GM23338 (cell line): ENCODE results near the gene PSMG1. TPM values are rescaled to one million over a fixed set of nuclear protein-coding genes. Genes with fewer than 3 reads are reported as not detected.

ENCODE experiments used
- ATAC-seq: fragments of 200-7000 bp; cut with Tn5 transposase; 3 replicates; pipeline ENCODE4 v1.9.1; 2020
- DNase-seq: peaks from one replicate; pipeline ENCODE4 v3.0.0-alpha.2; 2015; ENCODE audit warnings: low spot score
- H2AFZ ChIP-seq: fragments of 200-600 bp; sonication (generic); 2 replicates; pipeline ENCODE4 v1.8.0; 2016; ENCODE audit warnings: antibody characterized with exemption, mild to moderate bottlenecking, moderate library complexity
- H3F3A ChIP-seq: fragments of 200-600 bp; sonication (generic); replicated peaks from 2 replicates; pipeline ENCODE4 v1.8.0; 2017; ENCODE audit warnings: antibody characterized with exemption, mixed run types, low read depth
- H3K27ac ChIP-seq: fragments of 200-600 bp; sonication (generic); 2 replicates; pipeline ENCODE4 v1.6.1; 2016; ENCODE audit warnings: low read depth
- H3K27me3 ChIP-seq: fragments of 200-600 bp; sonication (generic); 2 replicates; pipeline ENCODE4 v1.8.0; 2016; ENCODE audit warnings: mild to moderate bottlenecking, mixed run types, moderate library complexity; ENCODE audit not compliant: insufficient read depth
- H3K36me3 ChIP-seq: fragments of 200-600 bp; sonication (generic); 2 replicates; pipeline ENCODE4 v1.8.0; 2016; ENCODE audit warnings: mild to moderate bottlenecking; ENCODE audit not compliant: insufficient read depth
- H3K4me1 ChIP-seq: fragments of 200-600 bp; sonication (generic); 2 replicates; pipeline ENCODE4 v1.8.0; 2016; ENCODE audit warnings: mild to moderate bottlenecking, moderate library complexity; ENCODE audit not compliant: insufficient read depth
- H3K4me2 ChIP-seq: fragments of 200-600 bp; sonication (generic); 2 replicates; pipeline ENCODE4 v1.7.1; 2017; ENCODE audit warnings: mixed run types
- H3K4me3 ChIP-seq: fragments of 200-600 bp; sonication (generic); 2 replicates; pipeline ENCODE4 v1.6.1; 2016; ENCODE audit warnings: mixed run types
- H3K79me2 ChIP-seq: fragments of 200-600 bp; sonication (generic); replicated peaks from 2 replicates; pipeline ENCODE4 v1.8.0; 2017; ENCODE audit warnings: mild to moderate bottlenecking; ENCODE audit not compliant: insufficient read depth
- H3K9me2 ChIP-seq: fragments of 200-600 bp; sonication (generic); 2 replicates; pipeline ENCODE4 v1.8.0; 2017; ENCODE audit not compliant: insufficient read depth
- H4K20me1 ChIP-seq: fragments of 200-600 bp; sonication (generic); replicated peaks from 2 replicates; pipeline ENCODE4 v1.8.0; 2017; ENCODE audit warnings: mild to moderate bottlenecking; ENCODE audit not compliant: insufficient read depth
- H3K27ac Mint-ChIP-seq: 2 replicates; pipeline ENCODE4 v1.8.0; 2020; ENCODE audit warnings: inconsistent platforms, mild to moderate bottlenecking, moderate library complexity, mixed read lengths
- H3K27me3 Mint-ChIP-seq: 3 replicates; pipeline ENCODE4 v1.8.0; 2022; ENCODE audit warnings: low read depth, mild to moderate bottlenecking, moderate library complexity, mixed read lengths, inconsistent platforms; ENCODE audit not compliant: insufficient read depth, poor library complexity
- H3K36me3 Mint-ChIP-seq: 3 replicates; pipeline ENCODE4 v1.8.0; 2021; ENCODE audit warnings: low read depth, mild to moderate bottlenecking, inconsistent platforms, moderate library complexity, mixed read lengths
- H3K4me1 Mint-ChIP-seq: 3 replicates; pipeline ENCODE4 v1.8.0; 2020; ENCODE audit warnings: mild to moderate bottlenecking, inconsistent platforms, mixed read lengths
- H3K4me3 Mint-ChIP-seq: 3 replicates; pipeline ENCODE4 v1.8.0; 2021; ENCODE audit warnings: moderate library complexity, mild to moderate bottlenecking, inconsistent platforms, mixed read lengths
- H3K9me3 Mint-ChIP-seq: 3 replicates; pipeline ENCODE4 v1.8.0; 2020; ENCODE audit warnings: moderate library complexity, mild to moderate bottlenecking, inconsistent platforms, mixed read lengths
- EZH2phosphoT487 ChIP-seq: fragments of 200-600 bp; sonication (generic); IDR thresholded peaks from one replicate; pipeline ENCODE4 v1.8.1; 2018; ENCODE audit warnings: antibody characterized with exemption; ENCODE audit not compliant: unreplicated experiment
- JUNB ChIP-seq: IDR thresholded peaks from one replicate; pipeline ENCODE4 v1.6.1; 2016; ENCODE audit warnings: antibody characterized with exemption; ENCODE audit not compliant: unreplicated experiment
- NANOG ChIP-seq: IDR thresholded peaks from 2 replicates; pipeline ENCODE4 v1.6.1; 2016; ENCODE audit warnings: antibody characterized with exemption, borderline replicate concordance
- POLR2AphosphoS5 ChIP-seq: IDR thresholded peaks from 2 replicates; pipeline ENCODE4 v1.6.1; 2016; ENCODE audit warnings: antibody characterized with exemption, low read depth
- STAT1 ChIP-seq: IDR thresholded peaks from one replicate; pipeline ENCODE4 v1.6.1; 2016; ENCODE audit warnings: antibody characterized with exemption; ENCODE audit not compliant: unreplicated experiment
- ZNF114 ChIP-seq: fragments of 250-450 bp; sonication (Bioruptor Pico); IDR thresholded peaks from 2 replicates; pipeline ENCODE4 v1.5.0; 2020; ENCODE audit warnings: mild to moderate bottlenecking, moderate library complexity
- ZNF331 ChIP-seq: fragments of 250-450 bp; sonication (Bioruptor Pico); IDR thresholded peaks from 2 replicates; pipeline ENCODE4 v1.5.0; 2020; ENCODE audit warnings: low read depth, mild to moderate bottlenecking, moderate library complexity
- polyA plus RNA-seq: library from polyadenylated mRNA; unstranded; fragments of >200 nt; fragmentation: Nextera tagmentation; extraction: Ambion mirVana; gene quantifications from 2 replicates; pipeline ENCODE4 v1.2.1, GENCODE V29; 2016
- total RNA-seq: library from RNA; depleted of rRNA; stranded (reverse); fragments of >200 nt; shearing (Covaris generic); gene quantifications from 2 replicates; pipeline ENCODE4 v1.2.3, GENCODE V29; 2014
- TF ChIP-seq, protein P1 (sequence below): IDR thresholded peaks from 2 replicates; pipeline ENCODE4 v1.6.1; 2016; ENCODE audit warnings: antibody characterized with exemption
- TF ChIP-seq, protein P2 (sequence below), 2 experiments: fragments of 200-600 bp in 1 of 2; sonication (generic) in 1 of 2; conservative IDR thresholded peaks; 2 replicates each; pipeline versions ENCODE4 v1.5.1 to v1.6.1; 2016 to 2017; ENCODE audit warnings: antibody characterized with exemption in 2 of 2, low read depth in 2 of 2, mild to moderate bottlenecking in 2 of 2, moderate library complexity in 1 of 2
- TF ChIP-seq, protein P3 (sequence below): IDR thresholded peaks from one replicate; pipeline ENCODE4 v1.6.1; 2018; ENCODE audit warnings: antibody characterized with exemption; ENCODE audit not compliant: unreplicated experiment

PSMG1 gene
- total and polyA plus RNA-seq, 2 experiments from 2014 or later: 78.4 to 158 TPM

DNA sequence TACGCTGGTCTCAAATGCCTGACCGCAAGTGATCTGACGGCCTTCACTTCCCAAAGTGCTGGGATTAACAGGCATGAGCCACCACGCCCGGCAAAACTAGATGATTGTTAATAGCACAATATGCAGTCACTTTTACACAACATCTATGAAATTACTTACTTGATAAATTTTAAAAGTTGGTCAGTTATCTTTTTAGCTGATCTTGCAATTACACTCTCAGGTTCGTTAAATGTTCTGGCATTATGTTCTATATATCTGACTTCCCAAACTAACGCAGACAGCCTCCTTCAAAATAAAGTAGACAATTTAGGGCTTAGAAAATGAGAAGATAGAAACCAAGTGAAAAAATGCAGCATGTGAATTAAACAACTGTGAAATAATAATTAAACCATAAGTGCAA is 31.8 kb upstream of the PSMG1 start:
- DNase-seq: no peak
- TF ChIP-seq, protein P1, sequence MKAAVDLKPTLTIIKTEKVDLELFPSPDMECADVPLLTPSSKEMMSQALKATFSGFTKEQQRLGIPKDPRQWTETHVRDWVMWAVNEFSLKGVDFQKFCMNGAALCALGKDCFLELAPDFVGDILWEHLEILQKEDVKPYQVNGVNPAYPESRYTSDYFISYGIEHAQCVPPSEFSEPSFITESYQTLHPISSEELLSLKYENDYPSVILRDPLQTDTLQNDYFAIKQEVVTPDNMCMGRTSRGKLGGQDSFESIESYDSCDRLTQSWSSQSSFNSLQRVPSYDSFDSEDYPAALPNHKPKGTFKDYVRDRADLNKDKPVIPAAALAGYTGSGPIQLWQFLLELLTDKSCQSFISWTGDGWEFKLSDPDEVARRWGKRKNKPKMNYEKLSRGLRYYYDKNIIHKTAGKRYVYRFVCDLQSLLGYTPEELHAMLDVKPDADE: no peak

DNA sequence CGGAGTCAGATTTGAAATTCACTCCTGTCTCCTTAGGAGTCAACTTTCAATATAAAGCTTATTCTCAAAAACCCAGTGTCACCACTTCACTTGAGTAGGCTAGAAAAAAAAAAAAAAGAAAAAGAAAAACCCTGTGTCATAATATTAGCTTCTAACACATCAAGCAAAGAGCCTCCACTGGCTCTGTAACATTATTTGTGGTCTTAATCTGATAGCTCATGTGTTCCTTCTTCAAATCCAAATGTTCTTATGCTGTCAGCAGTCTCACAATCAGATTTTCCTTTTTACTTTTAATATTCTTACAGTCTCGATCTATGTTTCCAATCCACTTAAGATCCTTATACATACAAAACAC is 26.1 kb upstream of the PSMG1 start:
- no peaks in the 10 kb centered on the region for H4K20me1 ChIP-seq
- H3K36me3 Mint-ChIP-seq: peaks cover 64% of the 10 kb centered on the region
- no peaks in the 10 kb centered on the region for H3K9me2 ChIP-seq
- peak overlapping the region; percentile 68; the same call in 1 of the 2 replicates for H3K27ac Mint-ChIP-seq
- H3K36me3 ChIP-seq: peaks cover 27% of the 10 kb centered on the region
- no peak overlapping the region for H2AFZ ChIP-seq
- ATAC-seq (no peak), DNase-seq (no peak)
- H3K4me1 ChIP-seq: no peaks in the 10 kb centered on the region
- no peaks in the 10 kb centered on the region for H3K27me3 Mint-ChIP-seq
- no peak overlapping the region for H3K4me3 ChIP-seq
- H3K4me2 ChIP-seq: no peak overlapping the region
- H3K27ac ChIP-seq: peak overlapping the region; percentile 35; the same call in 1 of the 2 replicates
- H3K79me2 ChIP-seq: no peaks in the 10 kb centered on the region
- no peak overlapping the region for H3K4me3 Mint-ChIP-seq
- no peaks in the 10 kb centered on the region for H3K9me3 Mint-ChIP-seq
- no peaks in the 10 kb centered on the region for H3K27me3 ChIP-seq
- H3F3A ChIP-seq: no peaks in the 10 kb centered on the region
- H3K4me1 Mint-ChIP-seq: no peaks in the 10 kb centered on the region
- TF ChIP-seq STAT1: no peak
- TF ChIP-seq ZNF114 (CRISPR knock-in tag): no peak
- no peak for TF ChIP-seq EZH2phosphoT487
- TF ChIP-seq, protein P2, sequence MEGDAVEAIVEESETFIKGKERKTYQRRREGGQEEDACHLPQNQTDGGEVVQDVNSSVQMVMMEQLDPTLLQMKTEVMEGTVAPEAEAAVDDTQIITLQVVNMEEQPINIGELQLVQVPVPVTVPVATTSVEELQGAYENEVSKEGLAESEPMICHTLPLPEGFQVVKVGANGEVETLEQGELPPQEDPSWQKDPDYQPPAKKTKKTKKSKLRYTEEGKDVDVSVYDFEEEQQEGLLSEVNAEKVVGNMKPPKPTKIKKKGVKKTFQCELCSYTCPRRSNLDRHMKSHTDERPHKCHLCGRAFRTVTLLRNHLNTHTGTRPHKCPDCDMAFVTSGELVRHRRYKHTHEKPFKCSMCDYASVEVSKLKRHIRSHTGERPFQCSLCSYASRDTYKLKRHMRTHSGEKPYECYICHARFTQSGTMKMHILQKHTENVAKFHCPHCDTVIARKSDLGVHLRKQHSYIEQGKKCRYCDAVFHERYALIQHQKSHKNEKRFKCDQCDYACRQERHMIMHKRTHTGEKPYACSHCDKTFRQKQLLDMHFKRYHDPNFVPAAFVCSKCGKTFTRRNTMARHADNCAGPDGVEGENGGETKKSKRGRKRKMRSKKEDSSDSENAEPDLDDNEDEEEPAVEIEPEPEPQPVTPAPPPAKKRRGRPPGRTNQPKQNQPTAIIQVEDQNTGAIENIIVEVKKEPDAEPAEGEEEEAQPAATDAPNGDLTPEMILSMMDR (conservative IDR thresholded peaks at IDR 0.05; ENCODE audit: low read depth in 2 of 2): no peak
- TF ChIP-seq, protein P1: no peak
- TF ChIP-seq ZNF331 (CRISPR knock-in tag): no peak
- no peak for TF ChIP-seq JUNB
- TF ChIP-seq POLR2AphosphoS5: no peak
- TF ChIP-seq NANOG: no peak
- TF ChIP-seq, protein P3, sequence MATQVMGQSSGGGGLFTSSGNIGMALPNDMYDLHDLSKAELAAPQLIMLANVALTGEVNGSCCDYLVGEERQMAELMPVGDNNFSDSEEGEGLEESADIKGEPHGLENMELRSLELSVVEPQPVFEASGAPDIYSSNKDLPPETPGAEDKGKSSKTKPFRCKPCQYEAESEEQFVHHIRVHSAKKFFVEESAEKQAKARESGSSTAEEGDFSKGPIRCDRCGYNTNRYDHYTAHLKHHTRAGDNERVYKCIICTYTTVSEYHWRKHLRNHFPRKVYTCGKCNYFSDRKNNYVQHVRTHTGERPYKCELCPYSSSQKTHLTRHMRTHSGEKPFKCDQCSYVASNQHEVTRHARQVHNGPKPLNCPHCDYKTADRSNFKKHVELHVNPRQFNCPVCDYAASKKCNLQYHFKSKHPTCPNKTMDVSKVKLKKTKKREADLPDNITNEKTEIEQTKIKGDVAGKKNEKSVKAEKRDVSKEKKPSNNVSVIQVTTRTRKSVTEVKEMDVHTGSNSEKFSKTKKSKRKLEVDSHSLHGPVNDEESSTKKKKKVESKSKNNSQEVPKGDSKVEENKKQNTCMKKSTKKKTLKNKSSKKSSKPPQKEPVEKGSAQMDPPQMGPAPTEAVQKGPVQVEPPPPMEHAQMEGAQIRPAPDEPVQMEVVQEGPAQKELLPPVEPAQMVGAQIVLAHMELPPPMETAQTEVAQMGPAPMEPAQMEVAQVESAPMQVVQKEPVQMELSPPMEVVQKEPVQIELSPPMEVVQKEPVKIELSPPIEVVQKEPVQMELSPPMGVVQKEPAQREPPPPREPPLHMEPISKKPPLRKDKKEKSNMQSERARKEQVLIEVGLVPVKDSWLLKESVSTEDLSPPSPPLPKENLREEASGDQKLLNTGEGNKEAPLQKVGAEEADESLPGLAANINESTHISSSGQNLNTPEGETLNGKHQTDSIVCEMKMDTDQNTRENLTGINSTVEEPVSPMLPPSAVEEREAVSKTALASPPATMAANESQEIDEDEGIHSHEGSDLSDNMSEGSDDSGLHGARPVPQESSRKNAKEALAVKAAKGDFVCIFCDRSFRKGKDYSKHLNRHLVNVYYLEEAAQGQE: no peak

More for the DNA sequence above, 31.8 kb upstream of the PSMG1 start:
- Histone ChIP-seq H3K4me3 (no peak overlapping the region), H3K4me1 (no peaks in the 10 kb centered on the region), H4K20me1 (no peaks in the 10 kb centered on the region), H3F3A (no peaks in the 10 kb centered on the region), H3K36me3 (peaks cover 19% of the 10 kb centered on the region; the same call in 1 of the 2 replicates), H3K27me3 (no peaks in the 10 kb centered on the region), H3K4me2 (no peak overlapping the region), H2AFZ (no peak overlapping the region), H3K9me2 (no peaks in the 10 kb centered on the region), H3K79me2 (no peaks in the 10 kb centered on the region; the same call in 1 of the 2 replicates), H3K27ac (no peak overlapping the region)
- Mint-ChIP-seq H3K4me3 (no peak overlapping the region), H3K27ac (peak overlapping the region; percentile 38; the same call in 1 of the 2 replicates), H3K36me3 (peaks cover 44% of the 10 kb centered on the region), H3K9me3 (no peaks in the 10 kb centered on the region), H3K27me3 (no peaks in the 10 kb centered on the region), H3K4me1 (no peaks in the 10 kb centered on the region)
- ATAC-seq: no peak
